AG04450 (cell line): Measurements from ENCODE around the gene SUN5. TPM values are rescaled to one million over a fixed set of nuclear protein-coding genes. Genes with fewer than 3 reads are reported as not detected.
"Not testable (repeated sequence)": the region's sequence is repeated elsewhere in the genome, so short reads cannot be mapped to it uniquely, and the experiment has no call there.

ENCODE experiments used
- CTCF ChIA-PET: fragments of 300-600, 350-600 bp; formaldehyde crosslinking; extraction: SDS; loops from one replicate; lab custom pipeline; 2022; ENCODE audit warnings: antibody characterized with exemption, inconsistent platforms; lab: Charles Lee
- POLR2A ChIA-PET: fragments of 350-600 bp; formaldehyde crosslinking; extraction: SDS; loops from one replicate; lab custom pipeline; 2021; ENCODE audit warnings: antibody characterized with exemption, inconsistent platforms; lab: Yijun Ruan, JAX
- DNase-seq: peaks from one replicate; pipeline ENCODE4 v3.0.0-alpha.2; 2011; ENCODE audit warnings: low read depth, low spot score
- H3K27ac ChIP-seq: one replicate; pipeline ENCODE4 v1.5.1; 2012; ENCODE audit warnings: low read depth, low read length, control low read depth
- H3K27me3 ChIP-seq: one replicate; pipeline ENCODE4 v1.6.0; 2012; ENCODE audit warnings: low read length; ENCODE audit not compliant: control insufficient read depth, insufficient read depth
- H3K4me3 ChIP-seq: 2 replicates; pipeline ENCODE4 v1.5.1; 2011; ENCODE audit warnings: mild to moderate bottlenecking, low read depth, low read length, control low read depth
- H3K9me3 ChIP-seq: 2 replicates; pipeline ENCODE4 v1.5.1; 2012; ENCODE audit warnings: low read length; ENCODE audit not compliant: control insufficient read depth, insufficient read depth
- polyA plus RNA-seq: library from polyadenylated mRNA; depleted of rRNA; stranded (reverse); fragments of >200 nt; gene quantifications from 2 replicates; pipeline ENCODE4 v1.2.3, GENCODE V29; 2011
- TF ChIP-seq, protein P1 (sequence below): IDR thresholded peaks from 2 replicates; pipeline ENCODE4 v1.5.1; 2011; ENCODE audit warnings: low read depth, low read length, control low read depth, inconsistent platforms

Gene SUN5
- polyA plus RNA-seq, 1 experiment = not detected

GRCh38 chr20:32964575-32964974 lies 39.7 kb downstream of the SUN5 start:
- TF ChIP-seq, protein P1, sequence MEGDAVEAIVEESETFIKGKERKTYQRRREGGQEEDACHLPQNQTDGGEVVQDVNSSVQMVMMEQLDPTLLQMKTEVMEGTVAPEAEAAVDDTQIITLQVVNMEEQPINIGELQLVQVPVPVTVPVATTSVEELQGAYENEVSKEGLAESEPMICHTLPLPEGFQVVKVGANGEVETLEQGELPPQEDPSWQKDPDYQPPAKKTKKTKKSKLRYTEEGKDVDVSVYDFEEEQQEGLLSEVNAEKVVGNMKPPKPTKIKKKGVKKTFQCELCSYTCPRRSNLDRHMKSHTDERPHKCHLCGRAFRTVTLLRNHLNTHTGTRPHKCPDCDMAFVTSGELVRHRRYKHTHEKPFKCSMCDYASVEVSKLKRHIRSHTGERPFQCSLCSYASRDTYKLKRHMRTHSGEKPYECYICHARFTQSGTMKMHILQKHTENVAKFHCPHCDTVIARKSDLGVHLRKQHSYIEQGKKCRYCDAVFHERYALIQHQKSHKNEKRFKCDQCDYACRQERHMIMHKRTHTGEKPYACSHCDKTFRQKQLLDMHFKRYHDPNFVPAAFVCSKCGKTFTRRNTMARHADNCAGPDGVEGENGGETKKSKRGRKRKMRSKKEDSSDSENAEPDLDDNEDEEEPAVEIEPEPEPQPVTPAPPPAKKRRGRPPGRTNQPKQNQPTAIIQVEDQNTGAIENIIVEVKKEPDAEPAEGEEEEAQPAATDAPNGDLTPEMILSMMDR = no peak
- no peak for DNase-seq
- Histone ChIP-seq H3K4me3 (no peak overlapping the region), H3K27me3 (peaks cover 21% of the 10 kb centered on the region), H3K9me3 (no peaks in the 10 kb centered on the region), H3K27ac (no peak overlapping the region)
- ChIA-PET CTCF (no interaction called here), POLR2A (no interaction called here)

- DNase-seq = no peak
- Histone ChIP-seq H3K27ac (no peak overlapping the region), H3K27me3 (peaks cover 23% of the 10 kb centered on the region), H3K4me3 (no peak overlapping the region), H3K9me3 (no peaks in the 10 kb centered on the region)
- ChIA-PET POLR2A (no interaction called here), CTCF (no interaction called here)
- TF ChIP-seq, protein P1 = no peak
Measured at GRCh38 chr20:32963176-32963575, 41.1 kb downstream of the SUN5 start.

DNA sequence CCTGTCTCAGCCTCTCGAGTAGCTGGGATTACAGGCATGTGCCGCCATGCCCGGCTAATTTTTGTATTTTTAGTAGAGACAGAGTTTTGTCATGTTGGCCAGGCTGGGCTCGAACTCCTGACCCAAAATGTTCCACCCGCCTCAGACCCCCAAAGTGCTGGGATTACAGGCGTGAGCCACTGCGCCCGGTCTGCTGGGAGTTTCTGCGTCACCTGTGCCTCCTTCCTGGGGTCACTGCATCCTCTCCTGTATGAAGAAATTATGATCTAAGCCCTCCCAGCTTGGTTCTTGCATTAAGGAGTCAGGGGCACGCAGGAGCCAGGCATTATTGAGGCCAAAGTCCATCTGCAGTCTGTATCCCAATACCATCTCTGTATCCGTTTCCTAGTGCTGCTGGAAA lies 41.6 kb downstream of the SUN5 start:
- peaks cover 23% of the 10 kb centered on the region for H3K27me3 ChIP-seq
- CTCF ChIA-PET, H3K9me3 ChIP-seq, H3K4me3 ChIP-seq, POLR2A ChIA-PET, H3K27ac ChIP-seq, DNase-seq: not testable (repeated sequence)

DNA sequence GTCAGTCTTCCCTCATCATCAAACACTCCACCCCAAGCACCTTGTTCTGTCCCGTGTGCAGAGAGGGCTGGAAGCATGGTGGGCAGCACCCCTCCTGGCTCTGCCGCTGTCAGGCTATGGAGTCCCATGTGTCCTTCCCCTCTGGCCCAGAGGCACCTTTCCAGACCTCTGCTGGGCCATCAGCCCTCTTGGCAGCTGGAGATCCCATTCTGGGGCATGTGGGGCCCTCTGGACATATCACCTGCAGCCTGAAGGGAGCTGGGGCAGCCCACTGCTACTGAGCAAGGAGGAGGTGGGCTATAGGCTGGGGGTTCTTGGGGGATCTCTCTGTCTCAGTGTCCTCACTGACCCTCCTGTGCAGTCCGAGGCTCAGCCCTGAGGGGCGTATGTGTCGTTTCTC lies 42.2 kb downstream of the SUN5 start:
- ChIA-PET POLR2A (no interaction called here), CTCF (no interaction called here)
- no peak for DNase-seq
- H3K27me3 ChIP-seq = peaks cover 23% of the 10 kb centered on the region
- no peak overlapping the region for H3K27ac ChIP-seq
- no peak overlapping the region for H3K4me3 ChIP-seq
- TF ChIP-seq, protein P1 = no peak
- H3K9me3 ChIP-seq = no peaks in the 10 kb centered on the region

- DNase-seq = no peak
- no peaks in the 10 kb centered on the region for H3K9me3 ChIP-seq
- peaks cover 16% of the 10 kb centered on the region for H3K27me3 ChIP-seq
- TF ChIP-seq, protein P1 = no peak
- ChIA-PET CTCF (no interaction called here), POLR2A (no interaction called here)
- no peak overlapping the region for H3K27ac ChIP-seq
- H3K4me3 ChIP-seq = no peak overlapping the region
Measured at GRCh38 chr20:32960849-32961731, 43.1 kb downstream of the SUN5 start.
